H9 (cell line): ENCODE results near the gene OR6C1. TPM values are rescaled to one million over a fixed set of nuclear protein-coding genes. Genes with fewer than 3 reads are reported as not detected.

Experiments used
- DNase-seq: peaks from one replicate; pipeline ENCODE4 v3.0.0-alpha.2; 2017
- H2AFZ ChIP-seq: one replicate; pipeline ENCODE4 v1.6.1; 2013; ENCODE audit warnings: mild to moderate bottlenecking, low read length, control low read depth, moderate library complexity
- H2AK5ac ChIP-seq: 2 replicates; pipeline ENCODE4 v1.6.1; 2013; ENCODE audit warnings: low read length, control low read depth, mixed read lengths; ENCODE audit not compliant: insufficient read length
- H2BK120ac ChIP-seq: one replicate; pipeline ENCODE4 v1.6.1; 2013; ENCODE audit warnings: low read depth, mild to moderate bottlenecking, low read length, control low read depth, inconsistent platforms; ENCODE audit not compliant: poor library complexity, severe bottlenecking
- H2BK12ac ChIP-seq: 2 replicates; pipeline ENCODE4 v1.6.1; 2013; ENCODE audit warnings: low read length, control low read depth, mixed read lengths, low read depth; ENCODE audit not compliant: insufficient read length
- H2BK15ac ChIP-seq: 2 replicates; pipeline ENCODE4 v1.6.1; 2013; ENCODE audit warnings: low read depth, low read length, control low read depth
- H2BK20ac ChIP-seq: one replicate; pipeline ENCODE4 v1.6.1; 2013; ENCODE audit warnings: low read depth, mild to moderate bottlenecking, low read length, control low read depth, inconsistent platforms; ENCODE audit not compliant: poor library complexity, severe bottlenecking
- H2BK5ac ChIP-seq: 2 replicates; pipeline ENCODE4 v1.6.1; 2013; ENCODE audit warnings: low read length, control low read depth, mixed read lengths; ENCODE audit not compliant: insufficient read length
- H3K14ac ChIP-seq: 2 replicates; pipeline ENCODE4 v1.6.1; 2013; ENCODE audit warnings: low read length, control low read depth; ENCODE audit not compliant: insufficient read depth
- H3K18ac ChIP-seq: 2 replicates; pipeline ENCODE4 v1.6.1; 2013; ENCODE audit warnings: low read depth, mild to moderate bottlenecking, mixed read lengths, low read length, control low read depth; ENCODE audit not compliant: insufficient read length
- H3K23ac ChIP-seq: 2 replicates; pipeline ENCODE4 v1.6.1; 2013; ENCODE audit warnings: low read length, control low read depth, mixed read lengths, low read depth; ENCODE audit not compliant: insufficient read length
- H3K23me2 ChIP-seq: 2 replicates; pipeline ENCODE4 v1.6.1; 2013; ENCODE audit warnings: low read depth, mild to moderate bottlenecking, mixed read lengths, low read length, control low read depth; ENCODE audit not compliant: insufficient read length, poor library complexity, severe bottlenecking
- H3K27ac ChIP-seq: 2 replicates; pipeline ENCODE4 v1.5.1; 2013; ENCODE audit warnings: low read length, control low read depth, mixed read lengths, low read depth; ENCODE audit not compliant: insufficient read length
- H3K27me3 ChIP-seq: 2 replicates; pipeline ENCODE4 v1.6.1; 2013; ENCODE audit warnings: low read length, control low read depth, inconsistent platforms; ENCODE audit not compliant: insufficient read depth
- H3K4ac ChIP-seq: 2 replicates; pipeline ENCODE4 v1.6.1; 2013; ENCODE audit warnings: low read depth, mild to moderate bottlenecking, control low read depth, inconsistent platforms, low read length, moderate library complexity
- H3K4me1 ChIP-seq: 2 replicates; pipeline ENCODE4 v1.6.1; 2013; ENCODE audit warnings: low read length, control low read depth, inconsistent platforms; ENCODE audit not compliant: insufficient read depth
- H3K4me2 ChIP-seq: 2 replicates; pipeline ENCODE4 v1.6.1; 2013; ENCODE audit warnings: low read length, control low read depth, mixed read lengths; ENCODE audit not compliant: insufficient read length, insufficient read depth
- H3K56ac ChIP-seq: 2 replicates; pipeline ENCODE4 v1.6.1; 2013; ENCODE audit warnings: low read depth, mild to moderate bottlenecking, mixed read lengths, low read length, control low read depth; ENCODE audit not compliant: insufficient read length
- H3K79me1 ChIP-seq: 2 replicates; pipeline ENCODE4 v1.6.1; 2013; ENCODE audit warnings: low read depth, mild to moderate bottlenecking, moderate library complexity, low read length, control low read depth, inconsistent platforms; ENCODE audit not compliant: insufficient read depth, poor library complexity, severe bottlenecking
- H3K79me2 ChIP-seq: 2 replicates; pipeline ENCODE4 v1.6.1; 2013; ENCODE audit warnings: low read length, control low read depth, inconsistent platforms; ENCODE audit not compliant: insufficient read depth
- H3K9ac ChIP-seq: 2 replicates; pipeline ENCODE4 v1.6.1; 2013; ENCODE audit warnings: low read length, control low read depth, mixed read lengths; ENCODE audit not compliant: insufficient read length; ENCODE audit errors: extremely low read depth
- H3K9me3 ChIP-seq: one replicate; pipeline ENCODE4 v1.6.1; 2013; ENCODE audit warnings: low read depth, low read length, inconsistent platforms; ENCODE audit not compliant: control insufficient read depth
- H3T11ph ChIP-seq: one replicate; pipeline ENCODE4 v1.6.1; 2013; ENCODE audit warnings: mild to moderate bottlenecking, low read length, control low read depth, inconsistent platforms
- H4K20me1 ChIP-seq: one replicate; pipeline ENCODE4 v1.6.1; 2013; ENCODE audit not compliant: control insufficient read depth, insufficient read length, insufficient read depth
- H4K5ac ChIP-seq: 2 replicates; pipeline ENCODE4 v1.6.1; 2013; ENCODE audit warnings: low read depth, mild to moderate bottlenecking, mixed read lengths, low read length, control low read depth; ENCODE audit not compliant: insufficient read length
- H4K8ac ChIP-seq: replicated peaks from 2 replicates; pipeline ENCODE4 v1.6.1; 2013; ENCODE audit warnings: low read length, control low read depth, mixed read lengths, low read depth; ENCODE audit not compliant: insufficient read length
- H4K91ac ChIP-seq: 2 replicates; pipeline ENCODE4 v1.6.1; 2013; ENCODE audit warnings: low read depth, mild to moderate bottlenecking, moderate library complexity, mixed read lengths, low read length, control low read depth; ENCODE audit not compliant: insufficient read length
- H3K27ac Mint-ChIP-seq, 3 experiments: 2 replicates in 2 of 3; 3 replicates in 1 of 3; pipeline ENCODE4 v1.8.0; 2020 to 2021; ENCODE audit warnings: mixed read lengths in 3 of 3, mild to moderate bottlenecking in 1 of 3, moderate library complexity in 1 of 3
- H3K27me3 Mint-ChIP-seq: 2 replicates; pipeline ENCODE4 v1.8.0; 2021; ENCODE audit warnings: low read depth, mild to moderate bottlenecking, moderate library complexity, mixed read lengths
- H3K36me3 Mint-ChIP-seq, 3 experiments: 2 replicates in 2 of 3; 3 replicates in 1 of 3; pipeline ENCODE4 v1.8.0; 2020 to 2021; ENCODE audit warnings: low read depth in 3 of 3, mixed read lengths in 3 of 3; ENCODE audit not compliant: insufficient read depth in 1 of 3
- H3K4me1 Mint-ChIP-seq, 2 experiments: 2 replicates each; pipeline ENCODE4 v1.8.0; 2020; ENCODE audit warnings: mixed read lengths in 2 of 2
- H3K4me3 Mint-ChIP-seq, 2 experiments: 2 replicates in 1 of 2; 3 replicates in 1 of 2; pipeline ENCODE4 v1.8.0; 2020 to 2021; ENCODE audit warnings: mild to moderate bottlenecking in 2 of 2, mixed read lengths in 2 of 2, moderate library complexity in 1 of 2
- H3K9me3 Mint-ChIP-seq, 2 experiments: 2 replicates in 1 of 2; 3 replicates in 1 of 2; pipeline ENCODE4 v1.8.0; 2020; ENCODE audit warnings: mild to moderate bottlenecking in 2 of 2, mixed read lengths in 2 of 2, moderate library complexity in 1 of 2
- CTCF ChIP-seq: fragments of 200-600 bp; sonication (generic); conservative IDR thresholded peaks from 3 replicates; pipeline ENCODE4 v1.8.0; 2021; ENCODE audit warnings: antibody characterized with exemption, mild to moderate bottlenecking
- WGBS: extraction: QIAGEN DNeasy Blood & Tissue Kit; methylation state at CpG from one replicate; pipeline ENCODE4 v1.1.7; 2013; ENCODE audit warnings: missing lambda C conversion rate, low lambda C conversion rate, mixed read lengths; ENCODE audit not compliant: insufficient read length; ENCODE audit errors: extremely low coverage; 5-methylcytosine and 5-hydroxymethylcytosine counted together
- long read RNA-seq: library from polyadenylated mRNA; unstranded; transcript quantifications from one replicate; pipeline ENCODE4 v2.0.0, GENCODE V29; 2020
- total RNA-seq: library from RNA; stranded (reverse); gene quantifications from 2 replicates; pipeline ENCODE4 v1.2.1, GENCODE V29; 2021

Gene OR6C1
- total RNA-seq: not detected in 2 replicates
- long read RNA-seq: 0 reads

GRCh38 chr12:55314043-55314442, at the start of gene OR6C1:
Gene OR6C1, plus strand, starts transcription at chr12:55314343. Its CDS starts 6,257 bp downstream, at chr12:55320600.
- Histone ChIP-seq H3T11ph (no peak within 1 kb of the TSS), H2BK12ac (no peak within 1 kb of the TSS), H3K18ac (no peak within 1 kb of the TSS), H2BK5ac (no peak within 1 kb of the TSS), H2BK20ac (no peak within 1 kb of the TSS), H3K27ac (no peak within 1 kb of the TSS), H3K79me2 (no peaks in the 10 kb centered on the region), H3K9me3 (no peaks in the 10 kb centered on the region), H2AFZ (no peak within 1 kb of the TSS), H4K20me1 (no peaks in the 10 kb centered on the region), H3K4ac (no peak within 1 kb of the TSS), H3K23ac (no peak within 1 kb of the TSS), H4K5ac (no peak within 1 kb of the TSS), H3K4me2 (no peak within 1 kb of the TSS), H4K91ac (no peak within 1 kb of the TSS), H3K79me1 (no peaks in the 10 kb centered on the region), H3K27me3 (no peaks in the 10 kb centered on the region), H2AK5ac (no peak within 1 kb of the TSS), H2BK15ac (no peak within 1 kb of the TSS), H3K23me2 (no peaks in the 10 kb centered on the region), H3K56ac (no peak within 1 kb of the TSS), H2BK120ac (no peak within 1 kb of the TSS), H3K14ac (no peak within 1 kb of the TSS), H3K9ac (no peak within 1 kb of the TSS), H3K4me1 (no peaks in the 10 kb centered on the region), H4K8ac (no peak within 1 kb of the TSS)
- Mint-ChIP-seq H3K4me3 (no peak within 1 kb of the TSS), H3K9me3 (no peaks in the 10 kb centered on the region; a peak in 1 of 5 replicates), H3K27me3 (no peaks in the 10 kb centered on the region), H3K4me1 (no peaks in the 10 kb centered on the region), H3K27ac (no peak within 1 kb of the TSS), H3K36me3 (peaks cover 0 to 2% (median under 1%) of the 10 kb centered on the region in 3 experiments; a peak in 3 of 7 replicates)
- no peak for TF ChIP-seq CTCF
- no peak for DNase-seq
- WGBS: no CpG with 5 or more reads among the region's 2 CpGs
